GM23338 (cell line): ENCODE results near the gene TLE6.

Source experiments
- CREB1 ChIP-seq: fragments of 250-450 bp; sonication (Bioruptor Pico); IDR thresholded peaks from 2 replicates; pipeline ENCODE4 v1.5.0; 2020; ENCODE audit warnings: low read depth, mild to moderate bottlenecking, moderate library complexity
- CTCF ChIP-seq, 2 experiments: fragments of 200-600 bp in 1 of 2; sonication (generic) in 1 of 2; conservative IDR thresholded peaks; 2 replicates each; pipeline versions ENCODE4 v1.5.1 to v1.6.1; 2016 to 2017; ENCODE audit warnings: antibody characterized with exemption in 2 of 2, low read depth in 2 of 2, mild to moderate bottlenecking in 2 of 2, moderate library complexity in 1 of 2
- ETS1 ChIP-seq: IDR thresholded peaks from 2 replicates; pipeline ENCODE4 v1.6.1; 2016; ENCODE audit warnings: antibody characterized with exemption
- EZH2 ChIP-seq: fragments of 200-600 bp; sonication (generic); IDR thresholded peaks from one replicate; pipeline ENCODE4 v1.8.0; 2017; ENCODE audit warnings: antibody characterized with exemption, mild to moderate bottlenecking, low read depth; ENCODE audit not compliant: unreplicated experiment
- EZH2phosphoT487 ChIP-seq: fragments of 200-600 bp; sonication (generic); IDR thresholded peaks from one replicate; pipeline ENCODE4 v1.8.1; 2018; ENCODE audit warnings: antibody characterized with exemption; ENCODE audit not compliant: unreplicated experiment
- JUNB ChIP-seq: IDR thresholded peaks from one replicate; pipeline ENCODE4 v1.6.1; 2016; ENCODE audit warnings: antibody characterized with exemption; ENCODE audit not compliant: unreplicated experiment
- NANOG ChIP-seq: IDR thresholded peaks from 2 replicates; pipeline ENCODE4 v1.6.1; 2016; ENCODE audit warnings: antibody characterized with exemption, borderline replicate concordance
- POLR2AphosphoS5 ChIP-seq: IDR thresholded peaks from 2 replicates; pipeline ENCODE4 v1.6.1; 2016; ENCODE audit warnings: antibody characterized with exemption, low read depth
- REST ChIP-seq: IDR thresholded peaks from one replicate; pipeline ENCODE4 v1.6.1; 2018; ENCODE audit warnings: antibody characterized with exemption; ENCODE audit not compliant: unreplicated experiment
- STAT1 ChIP-seq: IDR thresholded peaks from one replicate; pipeline ENCODE4 v1.6.1; 2016; ENCODE audit warnings: antibody characterized with exemption; ENCODE audit not compliant: unreplicated experiment
- ZNF114 ChIP-seq: fragments of 250-450 bp; sonication (Bioruptor Pico); IDR thresholded peaks from 2 replicates; pipeline ENCODE4 v1.5.0; 2020; ENCODE audit warnings: mild to moderate bottlenecking, moderate library complexity
- ZNF331 ChIP-seq: fragments of 250-450 bp; sonication (Bioruptor Pico); IDR thresholded peaks from 2 replicates; pipeline ENCODE4 v1.5.0; 2020; ENCODE audit warnings: low read depth, mild to moderate bottlenecking, moderate library complexity
- ZNF462 ChIP-seq: fragments of 250-450 bp; sonication (Bioruptor Pico); IDR thresholded peaks from 2 replicates; pipeline ENCODE4 v1.5.0; 2020; ENCODE audit warnings: mild to moderate bottlenecking, moderate library complexity

GRCh38 chr19:3039125-3039524 lies 61.8 kb downstream of the TLE6 start:
- TF ChIP-seq POLR2AphosphoS5 (no peak), CREB1 (CRISPR knock-in tag) (no peak), EZH2 (no peak), CTCF (conservative IDR thresholded peaks at IDR 0.05; ENCODE audit: low read depth in 2 of 2) (no peak), JUNB (no peak), REST (no peak), EZH2phosphoT487 (no peak), ETS1 (no peak), ZNF114 (CRISPR knock-in tag) (no peak), NANOG (no peak), STAT1 (no peak), ZNF331 (CRISPR knock-in tag) (no peak), ZNF462 (CRISPR knock-in tag) (no peak)
